Karpas-422 (cell line): Measurements from ENCODE around the gene VEGFC. TPM values are rescaled to one million over a fixed set of nuclear protein-coding genes. Genes with fewer than 3 reads are reported as not detected.

Source experiments
- DNase-seq: peaks from one replicate; pipeline ENCODE4 v3.0.0-alpha.2; 2015
- H2AFZ ChIP-seq: fragments of 200-600 bp; sonication (generic); 2 replicates; pipeline ENCODE4 v1.6.1; 2014; ENCODE audit warnings: antibody characterized with exemption, low read length, mixed read lengths
- H3K27ac ChIP-seq: fragments of 200-600 bp; sonication (generic); 2 replicates; pipeline ENCODE4 v1.5.1; 2014; ENCODE audit warnings: mild to moderate bottlenecking, low read length, moderate library complexity
- H3K27me3 ChIP-seq: fragments of 200-600 bp; sonication (generic); 2 replicates; pipeline ENCODE4 v1.6.1; 2014; ENCODE audit warnings: low read length, mixed read lengths
- H3K36me3 ChIP-seq: fragments of 200-600 bp; sonication (generic); 2 replicates; pipeline ENCODE4 v1.6.1; 2014; ENCODE audit warnings: low read length, mixed read lengths; ENCODE audit not compliant: insufficient read depth
- H3K4me1 ChIP-seq: fragments of 200-600 bp; sonication (generic); 2 replicates; pipeline ENCODE4 v1.6.1; 2014; ENCODE audit warnings: mild to moderate bottlenecking, low read length, mixed read lengths
- H3K4me2 ChIP-seq: fragments of 200-600 bp; sonication (generic); 2 replicates; pipeline ENCODE4 v1.6.1; 2014; ENCODE audit warnings: low read length, low read depth, mild to moderate bottlenecking; ENCODE audit not compliant: poor library complexity, severe bottlenecking
- H3K4me3 ChIP-seq: fragments of 200-600 bp; sonication (generic); 2 replicates; pipeline ENCODE4 v1.5.1; 2014; ENCODE audit warnings: mild to moderate bottlenecking, antibody characterized with exemption, low read length, mixed read lengths
- H3K79me2 ChIP-seq: fragments of 200-600 bp; sonication (generic); 2 replicates; pipeline ENCODE4 v1.6.1; 2014; ENCODE audit warnings: mild to moderate bottlenecking, low read length, mixed read lengths
- H3K9ac ChIP-seq: fragments of 200-600 bp; sonication (generic); 2 replicates; pipeline ENCODE4 v1.6.0; 2014; ENCODE audit warnings: low read length
- H3K9me2 ChIP-seq: fragments of 200-600 bp; sonication (generic), shearing (Covaris generic); replicated peaks from 2 replicates; pipeline ENCODE4 v1.6.0; 2014; ENCODE audit warnings: mild to moderate bottlenecking, low read length, moderate library complexity; ENCODE audit not compliant: insufficient read depth
- H3K9me3 ChIP-seq: fragments of 300-700, 200-600 bp; sonication (generic); 2 replicates; pipeline ENCODE4 v1.6.1; 2014; ENCODE audit warnings: low read length, mixed read lengths
- H4K20me1 ChIP-seq: fragments of 200-600 bp; sonication (generic); 2 replicates; pipeline ENCODE4 v1.6.1; 2014; ENCODE audit warnings: mild to moderate bottlenecking, antibody characterized with exemption, low read length, low read depth; ENCODE audit not compliant: insufficient read depth
- total RNA-seq: library from RNA; depleted of rRNA; stranded (reverse); fragments of >200 nt; shearing (Covaris generic); gene quantifications from 2 replicates; pipeline ENCODE4 v1.2.3, GENCODE V29; 2014; ENCODE audit warnings: low replicate concordance

The VEGFC gene
- total RNA-seq, 1 experiment from 2014 or later = not detected

DNA sequence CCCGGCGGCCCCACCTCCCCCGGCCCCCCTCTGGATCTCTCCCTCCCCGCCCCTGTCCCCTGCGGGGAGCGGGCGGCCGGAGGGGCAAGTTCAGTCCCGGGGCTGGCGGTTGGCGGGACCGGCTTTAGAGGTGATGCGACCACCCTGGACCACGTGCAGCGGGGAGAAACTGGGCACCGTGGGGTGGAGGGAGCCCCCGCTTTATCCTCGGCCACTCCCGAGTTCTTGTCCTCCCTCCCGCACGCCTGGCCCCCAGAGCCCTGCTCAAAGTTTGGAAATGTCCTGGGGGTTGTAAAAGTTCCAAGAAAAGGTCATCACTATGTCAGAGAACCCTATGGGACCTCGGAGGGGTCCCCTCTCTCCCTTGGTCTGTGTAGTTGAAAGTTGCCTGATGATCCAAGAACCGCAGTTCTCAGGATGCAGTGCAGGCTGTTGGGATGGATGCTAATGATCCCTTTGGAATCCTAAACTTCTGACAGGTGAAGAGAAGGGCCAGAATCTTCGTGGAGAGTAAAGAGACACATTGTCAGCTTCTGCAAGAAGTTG is 411 bp upstream of the VEGFC start:
- no peaks in the 10 kb centered on the region for H3K4me1 ChIP-seq
- no peak overlapping the region for H3K27ac ChIP-seq
- H3K27me3 ChIP-seq = no peaks in the 10 kb centered on the region
- no peak overlapping the region for H2AFZ ChIP-seq
- H3K9ac ChIP-seq = no peak overlapping the region
- H3K9me2 ChIP-seq = no peaks in the 10 kb centered on the region
- no peak for DNase-seq
- no peaks in the 10 kb centered on the region for H4K20me1 ChIP-seq
- H3K9me3 ChIP-seq = no peaks in the 10 kb centered on the region
- no peaks in the 10 kb centered on the region for H3K79me2 ChIP-seq
- H3K4me3 ChIP-seq = no peak overlapping the region
- no peaks in the 10 kb centered on the region for H3K36me3 ChIP-seq
- H3K4me2 ChIP-seq = no peak overlapping the region

DNA sequence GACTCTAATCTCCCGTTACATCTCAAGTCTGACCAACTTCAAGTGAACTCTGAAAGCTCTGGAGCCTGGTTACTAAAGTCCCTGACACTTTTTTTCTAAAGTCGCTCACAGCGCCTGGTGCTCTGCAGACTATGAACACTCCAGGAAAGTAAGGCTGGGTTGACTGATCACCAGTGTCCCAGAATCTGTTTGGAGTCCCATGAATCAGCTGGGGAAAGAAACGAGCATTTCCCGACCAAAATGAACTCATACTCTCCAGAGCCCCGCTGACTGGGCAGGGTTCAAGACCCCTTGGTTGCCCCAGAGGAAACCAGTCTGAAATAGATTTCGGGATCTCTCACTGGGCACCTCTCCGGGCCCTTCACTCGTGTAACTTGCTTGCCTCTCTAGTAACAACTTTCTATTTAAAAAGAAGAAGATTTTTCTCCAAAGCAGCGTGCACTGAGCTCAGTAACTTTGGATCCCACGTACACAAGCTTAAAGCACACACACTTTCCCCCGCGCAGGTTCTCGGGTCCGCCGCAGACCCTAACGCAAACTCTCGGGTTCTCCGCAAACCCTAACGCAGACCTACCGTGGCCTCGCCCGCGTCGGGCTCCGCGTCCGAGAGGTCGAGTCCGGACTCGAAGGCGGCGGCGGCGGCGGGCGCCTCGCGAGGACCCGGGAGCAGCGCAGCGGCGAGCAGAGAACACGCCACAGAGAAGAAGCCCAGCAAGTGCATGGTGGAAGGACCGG is 964 bp downstream of the VEGFC start:
- H3K9me2 ChIP-seq = no peaks in the 10 kb centered on the region
- H3K27ac ChIP-seq = no peak overlapping the region
- no peaks in the 10 kb centered on the region for H3K27me3 ChIP-seq
- no peaks in the 10 kb centered on the region for H4K20me1 ChIP-seq
- no peaks in the 10 kb centered on the region for H3K9me3 ChIP-seq
- H3K4me2 ChIP-seq = no peak overlapping the region
- H3K4me1 ChIP-seq = no peaks in the 10 kb centered on the region
- H3K4me3 ChIP-seq = no peak overlapping the region
- no peak overlapping the region for H2AFZ ChIP-seq
- H3K9ac ChIP-seq = no peak overlapping the region
- H3K79me2 ChIP-seq = no peaks in the 10 kb centered on the region
- DNase-seq = no peak
- no peaks in the 10 kb centered on the region for H3K36me3 ChIP-seq

DNA sequence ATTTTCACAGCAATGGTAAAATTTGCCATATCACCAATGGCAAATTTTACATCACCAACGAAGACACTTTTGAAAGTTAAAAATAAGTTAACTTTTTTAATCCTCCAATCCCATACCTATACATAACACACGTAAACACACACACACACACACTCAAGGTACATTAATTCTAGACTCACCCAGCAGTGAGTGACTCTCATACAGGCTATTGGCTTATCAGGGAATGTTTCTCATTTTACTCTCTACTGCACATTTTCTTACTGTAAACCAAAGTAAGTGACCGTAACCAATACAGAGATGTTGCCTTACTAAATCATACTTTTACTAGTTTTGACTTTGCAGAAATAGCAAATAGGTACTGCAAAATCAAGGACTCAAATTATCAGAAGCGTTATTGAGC is 2.3 kb downstream of the VEGFC start:
- Histone ChIP-seq H3K79me2 (no peaks in the 10 kb centered on the region), H3K9me3 (no peaks in the 10 kb centered on the region), H3K4me1 (no peaks in the 10 kb centered on the region), H3K36me3 (no peaks in the 10 kb centered on the region), H3K4me2 (no peak overlapping the region), H3K27me3 (no peaks in the 10 kb centered on the region), H3K9me2 (no peaks in the 10 kb centered on the region), H4K20me1 (no peaks in the 10 kb centered on the region), H2AFZ (no peak overlapping the region), H3K9ac (no peak overlapping the region), H3K4me3 (no peak overlapping the region), H3K27ac (no peak overlapping the region)
- DNase-seq = no peak

- Histone ChIP-seq H2AFZ (no peak overlapping the region), H3K4me2 (no peak overlapping the region), H3K36me3 (no peaks in the 10 kb centered on the region), H3K4me1 (no peaks in the 10 kb centered on the region), H3K27ac (no peak overlapping the region), H3K27me3 (no peaks in the 10 kb centered on the region), H3K9me3 (no peaks in the 10 kb centered on the region), H3K9me2 (no peaks in the 10 kb centered on the region), H3K9ac (no peak overlapping the region), H3K79me2 (no peaks in the 10 kb centered on the region), H4K20me1 (no peaks in the 10 kb centered on the region), H3K4me3 (no peak overlapping the region)
- peak; percentile 51 for DNase-seq
These were observed 2.8 kb downstream of the VEGFC start for GRCh38 chr4:176789955-176790354.

DNA sequence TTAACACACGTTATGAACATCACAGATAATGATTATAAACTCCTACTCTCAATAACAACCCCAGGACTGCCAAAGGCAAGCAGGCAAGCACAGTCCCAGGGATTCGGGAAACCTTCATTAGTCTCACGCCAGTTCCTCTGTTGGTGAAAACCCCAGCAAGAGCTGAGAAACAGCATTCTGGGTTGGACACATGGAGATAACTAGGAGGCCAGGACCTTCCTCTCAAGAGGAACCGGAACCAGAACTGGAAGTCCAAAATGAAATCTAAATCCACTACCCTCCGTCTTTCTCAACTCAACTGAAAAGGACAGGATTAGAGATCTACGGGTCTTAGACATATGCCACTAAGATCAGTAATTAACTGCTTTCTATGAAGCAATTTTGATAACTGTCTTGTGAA is 3.8 kb downstream of the VEGFC start:
- Histone ChIP-seq H4K20me1 (no peaks in the 10 kb centered on the region), H3K4me2 (no peak overlapping the region), H3K9me3 (no peaks in the 10 kb centered on the region), H3K9ac (no peak overlapping the region), H2AFZ (no peak overlapping the region), H3K27me3 (no peaks in the 10 kb centered on the region), H3K79me2 (no peaks in the 10 kb centered on the region), H3K36me3 (no peaks in the 10 kb centered on the region), H3K4me1 (no peaks in the 10 kb centered on the region), H3K9me2 (no peaks in the 10 kb centered on the region), H3K27ac (no peak overlapping the region), H3K4me3 (no peak overlapping the region)
- no peak for DNase-seq

- H4K20me1 ChIP-seq = no peaks in the 10 kb centered on the region
- H3K36me3 ChIP-seq = no peaks in the 10 kb centered on the region
- H3K27ac ChIP-seq = no peak overlapping the region
- H3K9me3 ChIP-seq = no peaks in the 10 kb centered on the region
- H3K9ac ChIP-seq = no peak overlapping the region
- H3K4me1 ChIP-seq = no peaks in the 10 kb centered on the region
- DNase-seq = no peak
- H3K4me2 ChIP-seq = no peak overlapping the region
- no peaks in the 10 kb centered on the region for H3K79me2 ChIP-seq
- no peak overlapping the region for H3K4me3 ChIP-seq
- H2AFZ ChIP-seq = no peak overlapping the region
- no peaks in the 10 kb centered on the region for H3K9me2 ChIP-seq
- no peaks in the 10 kb centered on the region for H3K27me3 ChIP-seq
These were observed 4.5 kb downstream of the VEGFC start for GRCh38 chr4:176788248-176788647.

DNA sequence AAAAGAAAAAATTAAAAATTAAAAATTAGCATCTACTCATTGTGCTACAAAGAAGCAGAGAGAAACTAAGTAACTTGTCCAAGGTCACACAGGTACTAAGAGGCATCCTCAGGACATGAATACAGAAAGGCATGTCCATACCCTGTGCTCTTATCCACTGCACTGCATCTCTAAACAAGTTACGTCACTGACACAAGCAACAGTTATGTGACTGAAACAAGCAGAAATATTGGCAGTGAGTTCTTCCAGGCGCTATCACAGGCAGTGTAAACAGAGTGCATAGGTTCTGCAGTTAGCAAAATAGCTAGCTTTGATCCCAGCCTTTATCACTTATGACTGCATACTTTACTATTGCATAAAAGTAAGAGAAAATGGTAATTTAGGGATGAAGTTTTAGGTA is 7.9 kb downstream of the VEGFC start:
- Histone ChIP-seq H3K9ac (no peak overlapping the region), H3K9me2 (no peaks in the 10 kb centered on the region), H2AFZ (no peak overlapping the region), H3K27ac (no peak overlapping the region), H3K79me2 (no peaks in the 10 kb centered on the region), H3K27me3 (no peaks in the 10 kb centered on the region), H3K4me3 (no peak overlapping the region), H4K20me1 (no peaks in the 10 kb centered on the region), H3K9me3 (no peaks in the 10 kb centered on the region), H3K36me3 (no peaks in the 10 kb centered on the region), H3K4me2 (no peak overlapping the region), H3K4me1 (no peaks in the 10 kb centered on the region)
- DNase-seq = no peak

- Histone ChIP-seq H3K9me3 (no peaks in the 10 kb centered on the region), H3K9ac (no peak overlapping the region), H4K20me1 (no peaks in the 10 kb centered on the region), H2AFZ (no peak overlapping the region), H3K27ac (no peak overlapping the region), H3K9me2 (no peaks in the 10 kb centered on the region), H3K36me3 (no peaks in the 10 kb centered on the region), H3K79me2 (no peaks in the 10 kb centered on the region), H3K4me2 (no peak overlapping the region), H3K4me1 (no peaks in the 10 kb centered on the region), H3K27me3 (no peaks in the 10 kb centered on the region), H3K4me3 (no peak overlapping the region)
- no peak for DNase-seq
These were observed 9.9 kb downstream of the VEGFC start for GRCh38 chr4:176782794-176783193.
